ENCODE data around the gene SORCS2.

DNA sequence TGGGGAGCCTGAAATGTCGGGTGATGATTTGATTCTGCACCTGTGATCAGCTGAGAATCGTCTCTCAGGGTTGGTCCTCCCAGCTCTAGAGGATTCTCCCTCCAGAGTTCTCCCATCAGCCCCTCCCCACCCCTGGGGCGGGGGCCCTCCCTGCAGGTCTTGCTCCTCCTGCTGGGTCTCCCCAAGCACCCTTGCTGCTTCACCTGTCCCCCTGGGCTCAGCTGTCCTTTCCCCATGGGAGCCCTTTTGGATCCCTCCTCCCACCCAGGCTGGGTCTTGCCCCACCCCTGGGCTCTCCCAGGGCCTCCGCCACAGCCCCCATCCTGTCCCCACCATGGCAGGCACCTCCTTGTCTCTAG is 220.2 kb downstream of the SORCS2 start:
- no peak for TF ChIP-seq POLR2AphosphoS5 (IDR thresholded peaks at IDR 0.05; ENCODE audit: borderline replicate concordance, low read depth, low read length)
- TF ChIP-seq EZH2 (IDR thresholded peaks at IDR 0.05), result no peak
- TF ChIP-seq FOXP2 (optimal IDR thresholded peaks at IDR 0.05; ENCODE audit: control extremely low read depth, extremely low read length, insufficient read depth), result no peak

Data from SK-N-MC (cell line).